ENCODE results near the gene UBAC2. TPM values are rescaled to one million over a fixed set of nuclear protein-coding genes. Genes with fewer than 3 reads are reported as not detected.

Gene UBAC2
- 100 to 1,000 TPM in 1 of 12 donors, 10 to 100 TPM in 10, not detected in 1; 55.0 to 125 (median 89.2) TPM for polyA plus RNA-seq (ENCODE audit: insufficient read length in 12 of 12)
- long read RNA-seq, donor 1, transcript UBAC2-203 (9 exons, 1,375 nt): major isoform, 25 of 59 reads
- long read RNA-seq, donor 1, partial matches to known transcripts: 31 of 59 reads
- long read RNA-seq, donor 1, other reads (novel, unspliced or antisense): 0 of 59 reads
- long read RNA-seq, donor 2, transcript UBAC2-203 (9 exons, 1,375 nt): major isoform, 45 of 50 reads
- long read RNA-seq, donor 2, partial matches to known transcripts: 0 of 50 reads
- long read RNA-seq, donor 2, other reads (novel, unspliced or antisense): 5 of 50 reads
- long read RNA-seq, donor 3, transcript UBAC2-203 (9 exons, 1,375 nt): major isoform, 10 of 10 reads
- long read RNA-seq, donor 3, partial matches to known transcripts: 0 of 10 reads
- long read RNA-seq, donor 3, other reads (novel, unspliced or antisense): 0 of 10 reads
- long read RNA-seq, donor 4, transcript UBAC2-203 (9 exons, 1,375 nt): major isoform, 10 of 11 reads
- long read RNA-seq, donor 4, partial matches to known transcripts: 0 of 11 reads
- long read RNA-seq, donor 4, other reads (novel, unspliced or antisense): 0 of 11 reads
- long read RNA-seq, donor 5, transcript UBAC2-203 (9 exons, 1,375 nt): major isoform, 41 of 76 reads
- long read RNA-seq, donor 5, partial matches to known transcripts: 34 of 76 reads
- long read RNA-seq, donor 5, other reads (novel, unspliced or antisense): 0 of 76 reads
- long read RNA-seq, donor 6, transcript UBAC2-203 (9 exons, 1,375 nt): major isoform, 17 of 36 reads
- long read RNA-seq, donor 6, partial matches to known transcripts: 18 of 36 reads
- long read RNA-seq, donor 6, other reads (novel, unspliced or antisense): 0 of 36 reads
- long read RNA-seq, donor 7, transcript UBAC2-203 (9 exons, 1,375 nt): major isoform, 11 of 11 reads
- long read RNA-seq, donor 7, partial matches to known transcripts: 0 of 11 reads
- long read RNA-seq, donor 7, other reads (novel, unspliced or antisense): 0 of 11 reads
- long read RNA-seq, donor 8, transcript UBAC2-203 (9 exons, 1,375 nt): major isoform, 31 of 33 reads
- long read RNA-seq, donor 8, partial matches to known transcripts: 0 of 33 reads
- long read RNA-seq, donor 8, other reads (novel, unspliced or antisense): 0 of 33 reads
- long read RNA-seq, donor 9, transcript UBAC2-203 (9 exons, 1,375 nt): major isoform, 8 of 8 reads
- long read RNA-seq, donor 9, partial matches to known transcripts: 0 of 8 reads
- long read RNA-seq, donor 9, other reads (novel, unspliced or antisense): 0 of 8 reads
- long read RNA-seq, donor 10, transcript UBAC2-203 (9 exons, 1,375 nt): major isoform, 19 of 19 reads
- long read RNA-seq, donor 10, partial matches to known transcripts: 0 of 19 reads
- long read RNA-seq, donor 10, other reads (novel, unspliced or antisense): 0 of 19 reads
- long read RNA-seq, donor 11, transcript UBAC2-203 (9 exons, 1,375 nt): major isoform, 33 of 63 reads
- long read RNA-seq, donor 11, partial matches to known transcripts: 28 of 63 reads
- long read RNA-seq, donor 11, other reads (novel, unspliced or antisense): 0 of 63 reads

DNA sequence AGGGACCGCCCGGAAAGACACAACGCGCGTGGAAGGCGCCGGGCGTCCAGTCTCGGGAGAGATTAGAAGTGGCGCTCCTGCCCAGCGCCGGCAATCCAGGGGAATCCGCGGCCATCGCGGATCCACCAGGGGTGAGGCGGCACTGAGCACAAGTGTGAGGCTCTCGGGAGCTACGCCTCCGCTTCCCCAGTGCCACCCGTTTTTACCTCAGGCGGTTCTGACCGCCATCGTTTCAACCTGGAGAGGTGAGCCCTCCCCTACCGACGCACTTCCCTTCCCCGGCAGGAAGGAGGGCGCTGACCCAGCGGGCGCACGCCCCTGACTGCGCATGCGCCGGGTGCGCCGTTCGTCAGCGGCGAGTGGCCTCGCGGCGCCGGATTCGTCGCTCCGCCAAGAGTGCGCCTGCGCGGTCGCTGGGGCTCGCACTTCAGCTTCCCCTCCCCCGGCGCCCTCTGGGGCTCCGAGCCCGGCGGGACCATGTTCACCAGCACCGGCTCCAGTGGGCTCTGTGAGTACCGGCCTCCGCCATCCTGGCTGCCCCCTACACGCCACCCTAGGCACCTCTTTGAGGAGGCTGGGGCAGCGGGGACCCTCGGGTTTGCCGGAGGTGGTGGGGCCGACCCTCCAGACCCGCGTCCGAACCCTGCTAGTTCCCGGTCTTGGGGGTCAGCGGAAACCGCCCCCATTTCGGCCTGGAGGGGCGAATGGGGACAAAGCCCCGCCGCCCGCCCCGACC, at the start of gene UBAC2:
Gene UBAC2, plus strand, starts transcription at position 423 of the 736 bp plus-strand sequence. Its CDS starts 55 bp downstream, at position 478.
- peak; percentile 97 for DNase-seq

GRCh38 chr13:99151516-99151915, 49.1 kb upstream of the UBAC2 start:
- DNase-seq: no peak

- DNase-seq: no peak
These were observed 47.4 kb upstream of the UBAC2 start for GRCh38 chr13:99153219-99153618.

DNA sequence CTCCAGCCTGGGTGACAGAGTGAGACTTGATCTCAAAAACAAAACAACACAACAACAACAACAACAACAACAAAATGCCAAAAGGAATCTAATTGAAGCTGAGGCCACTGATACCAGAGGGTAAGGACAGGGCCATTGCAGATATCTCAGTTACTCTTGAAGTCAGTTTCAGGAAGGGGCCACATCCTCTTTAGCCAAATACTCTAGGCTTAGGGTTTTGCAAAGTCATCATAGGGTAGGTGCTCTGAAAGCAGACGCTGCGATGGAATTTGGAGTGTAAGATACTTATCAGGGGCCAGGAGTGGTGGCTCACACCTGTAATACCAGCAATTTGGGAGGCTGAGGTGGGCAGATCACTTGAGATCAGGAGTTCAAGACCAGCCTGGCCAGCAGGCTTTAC, 46.6 kb upstream of the UBAC2 start:
- DNase-seq: no peak

DNA sequence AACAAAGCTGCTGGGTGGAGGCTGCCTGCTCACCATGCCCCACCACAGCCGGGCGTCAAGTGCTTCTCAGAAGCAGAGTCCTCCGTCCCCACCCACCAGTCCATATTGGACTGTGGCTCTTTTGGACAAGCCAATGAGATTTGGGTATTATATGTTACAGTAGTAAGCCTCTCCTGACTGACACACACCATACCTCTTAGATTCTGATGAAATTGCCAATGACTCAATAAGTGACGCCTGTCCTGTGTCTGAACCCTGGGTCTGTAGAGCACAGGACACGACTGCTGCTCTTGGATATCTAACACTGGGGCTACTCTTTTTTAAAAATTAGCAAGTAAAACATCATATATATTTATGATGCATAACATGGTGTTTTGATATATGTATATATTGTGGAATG, 44.8 kb upstream of the UBAC2 start:
- no peak for DNase-seq

- DNase-seq: no peak
These were observed 43.6 kb upstream of the UBAC2 start for GRCh38 chr13:99157046-99157445.

DNA sequence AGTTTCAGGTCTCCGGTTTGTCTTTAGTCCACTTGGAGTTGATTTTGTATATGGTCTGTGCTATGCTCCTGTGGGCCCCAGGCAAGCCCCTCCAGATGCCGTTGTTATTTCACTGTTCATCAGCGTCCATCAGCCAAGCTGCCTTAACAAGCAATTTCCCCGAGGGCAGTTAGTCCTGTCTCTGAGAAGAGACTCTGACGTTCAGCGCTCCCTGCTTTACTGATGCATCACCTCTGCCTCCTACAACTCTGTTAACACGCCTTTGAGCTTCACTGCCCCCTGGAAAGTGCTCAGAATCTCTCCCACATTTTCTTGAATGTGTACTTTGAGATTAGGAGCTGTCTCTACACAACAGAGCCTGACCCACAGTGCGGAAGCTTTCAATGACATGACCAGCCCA, 41.8 kb upstream of the UBAC2 start:
- no peak for DNase-seq

DNA sequence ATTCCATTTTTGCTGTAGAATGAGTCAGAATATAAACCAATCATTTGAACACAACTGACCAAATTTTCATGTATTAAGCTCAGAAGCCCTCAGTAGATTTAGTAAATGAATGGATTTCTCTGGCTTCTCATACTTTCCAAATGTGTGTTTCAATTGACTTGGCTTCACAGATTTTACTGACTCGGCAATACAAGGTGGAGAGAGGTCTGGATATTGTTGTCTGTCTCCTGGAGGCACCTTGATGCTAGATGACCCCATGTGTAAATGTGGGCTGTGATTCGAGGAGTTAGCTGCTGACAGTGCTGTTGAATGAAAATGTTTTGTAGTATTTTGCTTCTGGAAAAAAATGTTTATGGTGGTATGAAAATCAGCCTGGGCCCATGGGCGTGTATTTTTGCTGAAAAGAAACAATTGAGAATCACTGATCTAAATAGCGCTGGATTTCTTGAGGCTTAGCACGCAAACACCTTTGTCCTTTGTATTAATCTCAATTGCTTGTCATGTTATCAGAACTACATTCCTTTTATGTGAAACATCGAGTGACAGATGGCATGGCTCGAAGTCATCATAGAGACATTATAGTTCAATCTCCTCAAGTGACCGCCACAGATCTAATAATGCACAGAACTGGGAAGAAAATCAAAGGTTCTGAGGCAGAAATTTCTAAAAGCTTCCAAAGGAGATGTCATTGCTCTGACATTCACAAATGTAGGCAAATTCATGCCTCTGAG, 41.2 kb upstream of the UBAC2 start:
- no peak for DNase-seq

DNA sequence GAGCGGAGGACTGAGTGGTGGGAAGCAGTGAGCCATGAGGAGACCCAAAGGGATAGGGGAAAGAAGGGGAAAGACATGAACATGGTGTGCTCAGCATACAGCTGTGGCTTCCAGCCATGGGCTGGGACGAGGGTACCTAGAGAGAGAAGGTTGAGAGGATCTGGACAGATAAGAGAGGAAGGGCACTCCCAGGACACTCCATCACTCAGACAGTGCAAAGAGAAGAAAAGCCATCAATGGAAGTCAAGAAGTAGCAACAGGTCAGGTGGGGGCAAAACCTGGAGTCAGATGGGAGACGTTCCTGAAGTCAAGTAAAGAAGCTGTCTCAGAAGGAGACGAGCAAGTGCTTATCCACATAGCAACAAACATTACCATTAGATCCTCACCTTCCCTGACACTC, 40.2 kb upstream of the UBAC2 start:
- DNase-seq: no peak

- DNase-seq: no peak
These were observed 39.1 kb upstream of the UBAC2 start for GRCh38 chr13:99161512-99161911.

GRCh38 chr13:99162567-99163361, 37.9 kb upstream of the UBAC2 start:
- no peak for DNase-seq

DNA sequence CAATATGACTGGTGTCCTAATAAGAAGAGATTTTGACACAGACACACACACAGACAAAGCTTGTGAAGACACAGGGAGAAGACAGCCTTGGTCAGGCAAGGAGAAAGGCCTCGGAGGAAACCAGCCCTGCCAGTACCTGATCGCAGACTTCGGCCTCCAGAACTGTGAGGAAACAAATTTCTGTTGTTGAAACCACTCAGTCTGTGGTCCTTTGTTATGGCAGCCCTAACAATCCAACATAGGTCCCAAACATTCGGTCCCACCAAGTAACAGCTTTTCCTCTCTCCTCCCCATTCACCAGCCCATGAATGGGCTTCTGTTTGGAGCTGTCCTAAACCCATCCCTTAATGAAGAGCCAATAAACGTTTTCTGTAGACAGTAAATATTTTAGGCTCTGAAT, 36.4 kb upstream of the UBAC2 start:
- DNase-seq: no peak

- DNase-seq: no peak
These were observed 34.7 kb upstream of the UBAC2 start for GRCh38 chr13:99165753-99166587.

DNA sequence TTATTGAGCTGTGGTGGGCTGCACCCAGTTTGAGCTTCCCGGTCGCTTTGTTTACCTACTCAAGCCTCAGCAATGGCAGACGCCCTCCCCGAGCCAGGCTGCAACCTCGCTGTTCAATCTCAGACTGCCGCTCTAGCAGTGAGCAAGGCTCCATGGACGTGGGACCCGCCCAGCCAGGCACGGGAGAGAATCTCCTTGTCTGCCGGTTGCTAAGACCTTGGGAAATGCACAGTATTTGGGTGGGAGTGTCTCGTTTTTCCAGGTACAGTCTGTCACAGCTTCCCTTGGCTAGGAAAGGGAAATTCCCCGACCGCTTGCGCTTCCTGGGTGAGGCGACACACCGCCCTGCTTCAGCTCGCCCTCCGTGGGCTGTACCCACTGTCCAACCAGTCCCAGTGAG, 27.7 kb upstream of the UBAC2 start:
- DNase-seq: no peak

DNA sequence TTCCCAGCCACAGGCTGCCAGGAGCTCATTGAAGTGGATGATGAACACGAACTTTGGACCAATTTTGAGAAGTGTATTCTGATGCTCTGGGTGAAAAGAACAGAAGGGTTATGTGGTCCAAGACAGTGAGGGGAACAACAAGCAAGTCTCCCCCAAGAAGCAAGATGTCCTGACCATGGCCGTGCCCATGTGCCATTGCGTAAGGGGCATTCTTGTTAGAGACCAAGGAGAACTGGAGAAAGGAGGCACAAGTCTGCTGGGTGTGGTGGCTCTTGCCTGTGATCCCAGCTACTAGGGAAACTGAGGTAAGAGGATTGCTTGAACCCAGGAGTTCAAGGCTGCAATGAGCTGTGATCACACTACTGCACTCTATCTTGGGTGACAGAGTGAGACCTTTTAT, 27.0 kb upstream of the UBAC2 start:
- DNase-seq: no peak

DNA sequence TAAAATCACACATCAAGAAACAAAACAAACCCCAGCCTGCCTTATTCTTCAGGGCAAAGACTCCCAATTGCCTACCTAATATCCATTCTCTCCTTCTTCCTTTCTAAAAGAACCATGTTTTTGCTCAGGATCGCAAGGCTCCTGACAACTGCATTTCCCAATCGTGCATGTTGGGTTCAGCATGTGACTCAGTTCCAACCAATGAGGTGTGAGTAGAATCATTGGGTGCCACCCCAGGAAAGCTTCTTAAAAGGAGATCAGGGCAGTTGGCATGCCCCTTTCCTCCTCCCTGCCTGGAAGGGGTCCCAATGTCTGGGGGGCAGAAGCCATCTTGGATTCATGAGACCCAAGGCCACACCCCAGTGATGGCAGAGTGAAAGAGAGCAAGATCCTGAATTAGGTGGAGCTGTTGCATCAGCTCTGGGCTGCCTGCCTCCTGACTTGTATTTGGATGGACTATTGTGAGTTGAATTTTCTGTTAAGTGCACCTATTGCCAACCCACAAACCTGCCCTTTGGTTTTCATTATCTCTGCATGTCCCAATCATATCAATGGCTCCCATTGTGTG, 26.0 kb upstream of the UBAC2 start:
- DNase-seq: no peak
